IPS DF 6.9 (cell line): ENCODE measurements around the gene SLC26A9.

Source experiments
- DNase-seq: peaks from one replicate; pipeline ENCODE4 v3.0.0-alpha.2; 2013; ENCODE audit warnings: low read depth, low spot score
- H3K27ac ChIP-seq: one replicate; pipeline ENCODE4 v1.5.1; 2013; ENCODE audit warnings: low read length, control low read depth
- H3K27me3 ChIP-seq: 2 replicates; pipeline ENCODE4 v1.6.1; 2013; ENCODE audit warnings: mild to moderate bottlenecking, low read length; ENCODE audit not compliant: control insufficient read depth, insufficient read depth
- H3K36me3 ChIP-seq: 2 replicates; pipeline ENCODE4 v1.6.1; 2013; ENCODE audit warnings: low read length; ENCODE audit not compliant: control insufficient read depth, insufficient read depth
- H3K4me1 ChIP-seq: 2 replicates; pipeline ENCODE4 v1.6.1; 2013; ENCODE audit warnings: low read length; ENCODE audit not compliant: control insufficient read depth, insufficient read depth
- H3K4me3 ChIP-seq: 2 replicates; pipeline ENCODE4 v1.5.1; 2013; ENCODE audit warnings: mild to moderate bottlenecking, low read length
- H3K9me3 ChIP-seq: 2 replicates; pipeline ENCODE4 v1.6.1; 2013; ENCODE audit warnings: low read length, inconsistent platforms; ENCODE audit not compliant: control insufficient read depth, insufficient read depth
- WGBS: extraction: QIAGEN DNeasy Blood & Tissue Kit; methylation state at CpG from one replicate; pipeline ENCODE4 v1.1.7; 2013; ENCODE audit warnings: mixed read lengths, missing lambda C conversion rate; ENCODE audit not compliant: insufficient read length, insufficient coverage; 5-methylcytosine and 5-hydroxymethylcytosine counted together

The SLC26A9 gene

DNA sequence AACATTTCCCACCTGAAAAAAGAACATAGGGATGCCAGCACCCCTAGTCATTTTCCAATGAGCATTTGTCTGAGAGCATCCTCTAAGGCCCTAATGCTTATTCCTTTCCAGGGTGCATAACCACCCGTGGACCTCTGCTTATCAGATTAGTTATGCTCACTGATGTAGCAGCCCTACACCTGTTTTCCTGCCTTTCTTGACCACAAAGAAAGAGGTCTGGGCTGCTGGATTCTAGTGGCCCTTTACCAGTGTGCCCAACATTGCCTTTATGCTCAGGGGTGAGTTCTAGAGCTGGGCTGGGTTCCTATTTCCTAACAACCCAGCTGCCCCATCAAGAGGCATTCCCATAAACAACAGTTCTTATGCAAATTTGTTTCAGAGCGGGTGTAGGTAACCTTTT is 73.0 kb downstream of the SLC26A9 start:
- Histone ChIP-seq H3K9me3 (no peaks in the 10 kb centered on the region), H3K27me3 (no peaks in the 10 kb centered on the region), H3K27ac (no peak overlapping the region), H3K36me3 (no peaks in the 10 kb centered on the region), H3K4me1 (peaks cover 1% of the 10 kb centered on the region), H3K4me3 (no peak overlapping the region)
- DNase-seq, result no peak
- WGBS, result no CpG with 5 or more reads among the region's 2 CpGs
